Spleen (tissue), 11 donors: ENCODE results near the gene MLC1. TPM values are rescaled to one million over a fixed set of nuclear protein-coding genes. Genes with fewer than 3 reads are reported as not detected.

ENCODE experiments used
- DNase-seq: peaks from one replicate; pipeline ENCODE4 v3.0.0-alpha.2; 2020
- H3K27ac ChIP-seq, 8 donors: fragments of 200-600 bp; sonication (generic) in 7 of 8; 1 replicate in 4 of 8; 2 replicates in 4 of 8; pipeline versions ENCODE4 v1.5.0 to v1.8.0; 2016 to 2021; ENCODE audit warnings: inconsistent platforms in 4 of 8, mild to moderate bottlenecking in 4 of 8, moderate library complexity in 1 of 8
- H3K27me3 ChIP-seq, 7 donors: fragments of 200-600 bp; sonication (generic) in 6 of 7; replicated peaks in 1 of 7; 1 replicate in 4 of 7; 2 replicates in 3 of 7; pipeline versions ENCODE4 v1.5.0 to v1.8.0; 2016 to 2021; ENCODE audit warnings: inconsistent platforms in 3 of 7, mild to moderate bottlenecking in 1 of 7
- H3K36me3 ChIP-seq, 6 donors: fragments of 200-600 bp; sonication (generic) in 5 of 6; 1 replicate in 4 of 6; 2 replicates in 2 of 6; pipeline versions ENCODE4 v1.5.0 to v1.8.0; 2016 to 2021; ENCODE audit warnings: inconsistent platforms in 2 of 6
- H3K4me1 ChIP-seq, 6 donors: fragments of 200-600 bp; sonication (generic) in 5 of 6; 1 replicate in 3 of 6; 2 replicates in 3 of 6; pipeline versions ENCODE4 v1.5.0 to v1.8.0; 2016 to 2021; ENCODE audit warnings: inconsistent platforms in 3 of 6
- H3K4me3 ChIP-seq, 8 donors: fragments of 200-600 bp; sonication (generic) in 7 of 8; 1 replicate in 4 of 8; 2 replicates in 4 of 8; pipeline versions ENCODE4 v1.5.0 to v1.8.0; 2016 to 2021; ENCODE audit warnings: inconsistent platforms in 4 of 8, mild to moderate bottlenecking in 4 of 8, moderate library complexity in 2 of 8
- H3K9me3 ChIP-seq, 8 donors: fragments of 200-600 bp; sonication (generic) in 7 of 8; 1 replicate in 4 of 8; 2 replicates in 4 of 8; pipeline versions ENCODE4 v1.5.0 to v1.8.0; 2016 to 2021; ENCODE audit warnings: inconsistent platforms in 4 of 8
- POLR2A ChIP-seq, 3 donors: fragments of 450-650 bp; IDR thresholded peaks; one replicate each; pipeline ENCODE4 v1.5.1; 2017; ENCODE audit warnings: antibody characterized with exemption in 3 of 3, mild to moderate bottlenecking in 1 of 3
- POLR2AphosphoS5 ChIP-seq, 3 donors: sonication (generic); formaldehyde crosslinking; IDR thresholded peaks; one replicate each; pipeline ENCODE4 v1.5.1; 2017; ENCODE audit warnings: antibody characterized with exemption in 3 of 3
- WGBS, 5 donors: extraction: QIAGEN DNeasy Blood & Tissue Kit in 3 of 5; methylation state at CpG; one replicate each; pipeline versions ENCODE4 v1.1.5 to v1.1.7; 2013 to 2018; 5-methylcytosine and 5-hydroxymethylcytosine counted together
- intact Hi-C: fragments of 100-400 bp; cut with DNase I; formaldehyde crosslinking; loops from one replicate; pipeline ENCODE4 v1.15.0; 2023; ENCODE audit warnings: low total_unique reads
- polyA plus RNA-seq, 3 donors: library from polyadenylated mRNA; stranded (reverse); fragments of 200-250 nt; gene quantifications; one replicate each; pipeline ENCODE4 v1.2.1, GENCODE V29; 2013
- total RNA-seq, 7 donors: library from RNA; depleted of rRNA in 3 of 7; stranded (reverse); fragments of >200 nt in 3 of 7; fragmentation: NEBNext Ultra II Directional in 4 of 7; extraction: Animal tissue kit (Norgen Biotek cat#: 25700) in 4 of 7; gene quantifications; one replicate each; pipeline versions ENCODE4 v1.1.0 to v1.2.1, GENCODE V29; 2016 to 2021
- TF ChIP-seq, protein P1 (sequence below), 11 experiments: fragments of 200-600 bp in 7 of 11; fragments of 450-650 bp in 4 of 11; sonication (generic) in 4 of 11; IDR thresholded peaks in 8 of 11; conservative IDR thresholded peaks in 3 of 11; 1 replicate in 7 of 11; 2 replicates in 4 of 11; pipeline versions ENCODE4 v1.4.0 to v1.8.0; 2016 to 2021; ENCODE audit warnings: antibody characterized with exemption in 11 of 11, inconsistent platforms in 4 of 11, mild to moderate bottlenecking in 1 of 11
- donor health status: healthy with polysubstance abuse.
- donor health status: DM: no; HTN: no; CAD: no; lungs with moderate emphysema.
- donor health status: DM: no; HTN: no; CAD: no.
- donor health status: Bipolar disorder and iron deficiency.
- donor health status: healthy.
- donor health status: DM: no; HTN: no; CAD: no.
- donor health status: DM: yes; HTN: yes; CAD: no.

Gene MLC1
- total and polyA plus RNA-seq, 10 donors: 0.17 to 4.4 (median 1.6) TPM

DNA sequence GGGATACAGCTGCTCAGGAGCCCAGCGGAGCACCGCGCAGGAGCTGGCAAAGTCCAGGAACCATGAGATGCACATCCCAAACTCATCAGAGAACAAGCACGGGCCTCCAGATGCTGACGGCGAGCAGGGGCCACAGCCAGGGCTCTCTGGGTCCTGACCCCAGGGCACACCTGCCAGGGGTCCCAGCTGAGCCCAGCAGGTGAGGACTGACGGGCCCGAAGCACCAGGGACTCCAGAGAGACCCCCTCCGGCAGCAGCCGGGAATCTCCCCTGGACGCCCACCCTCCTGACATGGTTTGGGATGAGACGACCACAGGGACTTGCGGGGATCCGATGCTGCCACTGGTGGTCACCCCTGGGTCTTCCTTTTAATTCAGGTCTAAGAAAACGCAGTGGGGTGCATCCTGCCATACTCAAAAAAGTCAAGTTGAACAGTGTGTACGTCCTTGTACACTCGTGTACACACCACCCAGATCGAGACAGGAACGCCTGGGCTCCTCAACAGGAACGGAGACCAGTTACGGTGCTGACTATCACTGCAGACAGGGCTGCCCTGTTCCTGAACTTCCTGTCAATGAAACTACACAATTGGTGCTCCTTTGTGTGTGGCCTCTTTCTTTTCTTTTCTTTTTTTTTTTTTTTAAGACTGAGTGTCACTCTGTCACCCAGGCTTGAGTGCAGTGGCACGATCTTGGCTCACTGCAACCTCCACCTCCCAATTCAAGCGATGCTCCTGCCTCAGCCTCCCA lies 49.1 kb downstream of the MLC1 start:
- intact Hi-C loops: no loop called here
- WGBS, 5 donors: 57 to 79% (median 75%) methylated on average over 17 to 23 of the region's 23 CpGs
- Histone ChIP-seq H3K27ac (no peak overlapping the region), H3K4me1 (peaks cover 0 to 10% (median 0%) of the 10 kb centered on the region in 6 donors), H3K36me3 (no peaks in the 10 kb centered on the region), H3K27me3 (peaks cover 0 to 49% (median 22%) of the 10 kb centered on the region in 7 donors), H3K9me3 (peaks cover 0 to 20% (median 16%) of the 10 kb centered on the region in 8 donors), H3K4me3 (no peak overlapping the region)
- DNase-seq: peak; percentile 55
- TF ChIP-seq POLR2A (IDR thresholded peaks at IDR 0.05) (no peak), POLR2AphosphoS5 (IDR thresholded peaks at IDR 0.05) (no peak)
- TF ChIP-seq, protein P1, sequence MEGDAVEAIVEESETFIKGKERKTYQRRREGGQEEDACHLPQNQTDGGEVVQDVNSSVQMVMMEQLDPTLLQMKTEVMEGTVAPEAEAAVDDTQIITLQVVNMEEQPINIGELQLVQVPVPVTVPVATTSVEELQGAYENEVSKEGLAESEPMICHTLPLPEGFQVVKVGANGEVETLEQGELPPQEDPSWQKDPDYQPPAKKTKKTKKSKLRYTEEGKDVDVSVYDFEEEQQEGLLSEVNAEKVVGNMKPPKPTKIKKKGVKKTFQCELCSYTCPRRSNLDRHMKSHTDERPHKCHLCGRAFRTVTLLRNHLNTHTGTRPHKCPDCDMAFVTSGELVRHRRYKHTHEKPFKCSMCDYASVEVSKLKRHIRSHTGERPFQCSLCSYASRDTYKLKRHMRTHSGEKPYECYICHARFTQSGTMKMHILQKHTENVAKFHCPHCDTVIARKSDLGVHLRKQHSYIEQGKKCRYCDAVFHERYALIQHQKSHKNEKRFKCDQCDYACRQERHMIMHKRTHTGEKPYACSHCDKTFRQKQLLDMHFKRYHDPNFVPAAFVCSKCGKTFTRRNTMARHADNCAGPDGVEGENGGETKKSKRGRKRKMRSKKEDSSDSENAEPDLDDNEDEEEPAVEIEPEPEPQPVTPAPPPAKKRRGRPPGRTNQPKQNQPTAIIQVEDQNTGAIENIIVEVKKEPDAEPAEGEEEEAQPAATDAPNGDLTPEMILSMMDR (IDR thresholded peaks at IDR 0.05 in 8 of 11, conservative IDR thresholded peaks at IDR 0.05 in 3 of 11): no peak

DNA sequence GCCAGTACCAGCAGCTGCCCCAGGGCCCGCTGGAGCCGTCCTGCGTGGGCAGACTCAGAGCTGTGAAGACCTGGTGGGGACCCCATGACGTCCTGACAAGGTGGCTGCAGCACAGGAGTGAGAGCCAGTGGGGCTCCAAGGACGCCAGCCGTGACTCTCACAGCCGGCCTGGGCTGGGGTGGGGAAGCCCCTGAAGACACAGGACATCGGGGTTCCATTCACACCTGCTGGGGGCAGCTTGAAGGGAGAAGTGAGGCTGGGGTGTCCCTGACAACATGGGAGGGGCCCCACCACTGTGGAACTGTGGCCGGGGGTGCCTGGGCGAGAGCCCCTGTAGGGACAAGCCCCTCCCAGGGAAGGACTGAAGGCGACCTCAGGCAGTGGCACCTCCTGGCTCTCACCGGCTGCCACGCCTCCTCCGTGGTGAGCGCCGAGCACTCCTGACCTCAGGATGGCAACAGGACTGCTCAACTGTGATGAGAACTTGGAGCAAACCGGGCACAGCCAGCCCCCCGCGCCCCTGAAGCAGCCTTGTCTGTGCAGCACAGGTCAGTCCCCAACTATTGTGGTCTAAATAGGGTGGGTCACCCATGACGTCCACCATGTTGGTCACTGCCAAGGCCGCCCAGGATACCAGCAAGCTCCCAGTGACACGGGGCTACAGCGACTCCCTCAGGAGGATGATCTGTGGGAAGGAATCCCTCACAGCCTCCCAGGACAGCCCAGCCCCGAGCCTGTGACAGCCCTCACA lies 49.9 kb downstream of the MLC1 start:
- Histone ChIP-seq H3K4me1 (peaks cover 0 to 15% (median 3%) of the 10 kb centered on the region in 6 donors), H3K27me3 (peaks cover 0 to 58% (median 29%) of the 10 kb centered on the region in 7 donors), H3K4me3 (no peak overlapping the region), H3K9me3 (peaks cover 0 to 20% (median 16%) of the 10 kb centered on the region in 8 donors), H3K27ac (no peak overlapping the region), H3K36me3 (no peaks in the 10 kb centered on the region)
- 45 to 87% (median 64%) methylated on average over 19 to 24 of the region's 24 CpGs for WGBS, 5 donors
- intact Hi-C loops: no loop called here
- TF ChIP-seq POLR2AphosphoS5 (IDR thresholded peaks at IDR 0.05) (no peak), POLR2A (IDR thresholded peaks at IDR 0.05) (no peak)
- TF ChIP-seq, protein P1 (IDR thresholded peaks at IDR 0.05 in 8 of 11, conservative IDR thresholded peaks at IDR 0.05 in 3 of 11): no peak
- peak; percentile 62 for DNase-seq

DNA sequence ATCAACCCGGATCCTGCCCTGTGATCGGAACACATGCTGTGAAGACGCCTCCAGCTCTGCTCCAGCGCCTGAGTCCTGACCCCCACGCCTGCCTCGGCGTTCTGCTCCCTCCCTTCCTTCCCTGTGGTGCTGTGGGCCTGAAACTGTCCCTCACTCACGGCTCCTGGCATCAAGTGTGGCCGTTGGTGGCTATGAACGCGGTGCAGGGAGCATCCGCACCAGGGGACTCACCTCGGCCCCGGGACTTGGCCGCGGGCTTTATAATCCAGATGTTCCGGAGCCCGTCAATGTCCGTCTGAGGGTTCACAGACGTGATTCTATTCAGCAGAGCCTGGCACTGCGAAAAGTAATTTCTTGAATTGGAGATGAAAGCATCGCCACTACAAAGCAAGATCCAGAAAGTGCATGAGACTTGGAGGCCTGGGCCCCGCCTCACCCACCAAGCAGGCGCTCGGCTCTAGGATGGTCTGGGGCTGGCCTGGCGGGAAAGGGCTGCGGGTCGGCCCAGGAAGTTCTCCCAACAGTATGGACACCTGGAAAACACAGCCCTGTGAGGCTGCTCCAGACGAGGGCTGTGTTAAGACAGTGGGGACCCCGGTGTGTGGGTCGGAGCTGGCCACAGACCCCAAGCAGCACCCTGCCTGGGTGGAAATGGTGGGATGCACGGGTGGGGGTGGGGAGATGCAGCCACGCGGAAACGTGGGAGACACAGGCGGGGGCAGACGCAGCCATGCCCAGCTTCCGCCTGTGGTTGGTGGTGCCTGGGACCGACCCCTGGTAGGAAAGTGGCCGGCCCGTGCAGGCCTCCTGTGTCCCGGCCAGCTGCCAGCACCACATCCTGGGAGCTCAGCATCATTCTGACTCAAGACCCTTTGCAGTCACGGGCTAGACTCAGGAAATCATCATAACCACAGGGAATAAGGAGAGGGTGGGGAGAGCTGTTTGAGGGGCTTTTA lies 50.8 kb downstream of the MLC1 start:
- DNase-seq: peak; percentile 56
- Histone ChIP-seq H3K36me3 (no peaks in the 10 kb centered on the region), H3K4me3 (no peak overlapping the region), H3K9me3 (peaks cover 0 to 17% (median 13%) of the 10 kb centered on the region in 8 donors), H3K27ac (no peak overlapping the region), H3K27me3 (peaks cover 0 to 67% (median 29%) of the 10 kb centered on the region in 7 donors), H3K4me1 (peaks cover 0 to 23% (median 11%) of the 10 kb centered on the region in 6 donors)
- intact Hi-C loops: loop anchor here (5.0 kb wide), 1 partner anchor 267 kb away; no protein-coding TSS in a partner anchor
- TF ChIP-seq POLR2A (IDR thresholded peaks at IDR 0.05) (no peak), POLR2AphosphoS5 (IDR thresholded peaks at IDR 0.05) (no peak)
- TF ChIP-seq, protein P1 (IDR thresholded peaks at IDR 0.05 in 8 of 11, conservative IDR thresholded peaks at IDR 0.05 in 3 of 11): no peak
- WGBS, 5 donors: 39 to 85% (median 64%) methylated on average over 33 to 43 of the region's 43 CpGs
